ENCODE results near the gene SIRT6.

SIRT6 gene

DNA sequence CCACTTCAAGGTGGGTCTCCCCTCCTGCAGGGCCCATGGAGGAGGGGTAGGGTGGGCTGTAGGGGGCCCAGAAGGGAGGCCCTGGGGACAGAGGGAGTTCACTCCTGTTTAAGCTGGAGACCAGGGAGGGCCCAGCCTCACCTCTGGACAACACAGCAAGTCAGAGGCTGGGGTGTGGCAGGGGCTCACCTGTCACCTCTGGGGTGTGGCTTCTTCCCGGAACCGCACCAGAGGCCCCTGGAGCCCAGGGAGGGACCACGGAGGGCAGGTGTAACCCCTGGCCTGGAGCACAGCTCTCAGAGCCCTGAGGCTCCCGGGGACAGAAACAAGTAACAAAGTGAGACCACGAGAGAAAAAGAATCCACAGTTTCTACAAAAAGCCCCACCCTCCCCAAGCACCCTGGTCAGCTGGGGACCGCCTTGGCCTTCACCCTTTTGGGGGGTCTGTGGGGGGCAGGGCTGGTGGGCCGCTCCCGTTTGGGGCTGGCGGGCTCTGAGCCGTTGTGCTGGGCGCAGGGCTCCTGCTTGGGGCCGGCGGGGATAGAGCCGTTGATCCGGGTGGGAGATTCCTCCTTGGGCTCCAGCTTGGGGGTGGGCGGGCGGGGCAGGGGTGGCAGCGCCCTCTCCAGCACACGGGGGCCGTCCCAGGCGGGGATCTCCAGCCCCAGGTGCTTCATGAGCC is 8.0 kb downstream of the SIRT6 start:
- ChIA-PET POLR2A (interaction anchor here (0.6 kb wide), 1 partner anchor 10 kb away, joined by 4 read pairs; no protein-coding TSS in a partner anchor), CTCF (no interaction called here)
- TF ChIP-seq WT1 (tag by site-specific recombination; IDR thresholded peaks at IDR 0.05) = no peak
- TF ChIP-seq MZF1 (tag by site-specific recombination; IDR thresholded peaks at IDR 0.05; ENCODE audit: borderline replicate concordance) = no peak
- TF ChIP-seq ZNF202 (tag by site-specific recombination; IDR thresholded peaks at IDR 0.05; ENCODE audit: borderline replicate concordance) = no peak
- TF ChIP-seq ZNF121 (tag by site-specific recombination; IDR thresholded peaks at IDR 0.05) = no peak
- peak; percentile 69; the same call in 1 of the 2 replicates for TF ChIP-seq KLF1 (tag by site-specific recombination; IDR thresholded peaks at IDR 0.05)
- TF ChIP-seq, protein P1, sequence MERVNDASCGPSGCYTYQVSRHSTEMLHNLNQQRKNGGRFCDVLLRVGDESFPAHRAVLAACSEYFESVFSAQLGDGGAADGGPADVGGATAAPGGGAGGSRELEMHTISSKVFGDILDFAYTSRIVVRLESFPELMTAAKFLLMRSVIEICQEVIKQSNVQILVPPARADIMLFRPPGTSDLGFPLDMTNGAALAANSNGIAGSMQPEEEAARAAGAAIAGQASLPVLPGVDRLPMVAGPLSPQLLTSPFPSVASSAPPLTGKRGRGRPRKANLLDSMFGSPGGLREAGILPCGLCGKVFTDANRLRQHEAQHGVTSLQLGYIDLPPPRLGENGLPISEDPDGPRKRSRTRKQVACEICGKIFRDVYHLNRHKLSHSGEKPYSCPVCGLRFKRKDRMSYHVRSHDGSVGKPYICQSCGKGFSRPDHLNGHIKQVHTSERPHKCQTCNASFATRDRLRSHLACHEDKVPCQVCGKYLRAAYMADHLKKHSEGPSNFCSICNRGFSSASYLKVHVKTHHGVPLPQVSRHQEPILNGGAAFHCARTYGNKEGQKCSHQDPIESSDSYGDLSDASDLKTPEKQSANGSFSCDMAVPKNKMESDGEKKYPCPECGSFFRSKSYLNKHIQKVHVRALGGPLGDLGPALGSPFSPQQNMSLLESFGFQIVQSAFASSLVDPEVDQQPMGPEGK (tag by site-specific recombination; IDR thresholded peaks at IDR 0.05) = no peak
- Histone ChIP-seq H3K4me1 (ENCODE audit: control insufficient read depth, insufficient read depth, low read length) (no peaks in the 10 kb centered on the region), H3K9me3 (ENCODE audit: control insufficient read depth, insufficient read depth, low read depth, low read length) (no peaks in the 10 kb centered on the region), H3K36me3 (ENCODE audit: control insufficient read depth in 2 of 2, insufficient read depth in 1 of 2, low read length in 2 of 2) (peaks cover 0 to 22% of the 10 kb centered on the region in 2 experiments; a peak in 2 of 3 replicates), H3K27ac (ENCODE audit: extremely low read depth, low read depth, low read length) (no peak overlapping the region), H3K4me3 (ENCODE audit: low read depth, low read length) (no peak overlapping the region)

DNA sequence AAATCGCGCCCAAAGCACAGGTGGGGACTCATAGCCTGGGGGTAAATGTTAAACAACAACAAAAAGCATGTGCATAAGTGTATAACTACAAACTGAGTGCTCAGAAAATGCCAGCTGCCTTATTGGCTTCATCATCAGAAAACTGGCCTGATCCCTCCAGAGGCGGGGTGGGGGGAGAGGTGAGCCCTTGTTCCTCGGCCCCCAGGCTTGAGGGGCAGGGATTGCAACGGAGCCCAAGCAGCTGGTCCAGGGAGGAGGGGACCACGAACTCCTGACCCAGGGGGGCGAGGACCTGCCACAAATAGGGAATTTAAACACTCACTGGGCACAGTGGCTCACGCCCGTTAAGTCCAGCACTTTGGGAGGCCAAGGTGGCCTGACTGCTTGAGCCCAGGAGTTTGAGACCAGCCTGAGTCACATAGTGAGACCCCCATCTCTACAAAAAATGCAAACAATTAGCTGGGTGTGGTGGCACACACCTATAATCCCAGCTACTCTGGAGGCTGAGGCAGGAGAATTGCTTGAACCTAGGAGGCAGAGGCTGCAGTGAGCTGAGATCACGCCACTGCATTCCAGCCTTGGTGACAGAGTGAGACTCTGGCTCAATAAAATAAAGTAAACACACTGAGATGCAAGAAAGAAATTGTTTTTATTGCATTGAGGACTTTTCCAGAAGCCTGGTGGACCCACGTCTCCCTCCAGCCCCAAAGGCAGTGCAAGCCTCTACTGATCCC is 8.7 kb downstream of the SIRT6 start:
- CTCF ChIA-PET = interaction anchor here (0.7 kb wide), 1 partner anchor 12 kb away, joined by 3 read pairs; no protein-coding TSS in a partner anchor
- POLR2A ChIA-PET = no interaction called here
- H3K27ac ChIP-seq (ENCODE audit: extremely low read depth, low read depth, low read length) = no peak overlapping the region
- H3K36me3 ChIP-seq (ENCODE audit: control insufficient read depth in 2 of 2, insufficient read depth in 1 of 2, low read length in 2 of 2) = peaks cover 0 to 15% of the 10 kb centered on the region in 2 experiments; a peak in 2 of 3 replicates
- H3K9me3 ChIP-seq (ENCODE audit: control insufficient read depth, insufficient read depth, low read depth, low read length) = no peaks in the 10 kb centered on the region
- no peaks in the 10 kb centered on the region for H3K4me1 ChIP-seq (ENCODE audit: control insufficient read depth, insufficient read depth, low read length)
- H3K4me3 ChIP-seq (ENCODE audit: low read depth, low read length) = no peak overlapping the region
- TF ChIP-seq GLIS1 (tag by site-specific recombination; IDR thresholded peaks at IDR 0.05) (no peak), ZNF549 (tag by site-specific recombination; IDR thresholded peaks at IDR 0.05) (no peak), ZBTB8A (tag by site-specific recombination; IDR thresholded peaks at IDR 0.05) (no peak), ZNF623 (tag by site-specific recombination; IDR thresholded peaks at IDR 0.05) (no peak), BCL11A (tag by site-specific recombination; IDR thresholded peaks at IDR 0.05; ENCODE audit: low read depth) (no peak), HOXA7 (CRISPR knock-in tag; IDR thresholded peaks at IDR 0.05; ENCODE audit: borderline replicate concordance) (no peak), YY2 (tag by site-specific recombination; IDR thresholded peaks at IDR 0.05) (no peak), ZNF391 (tag by site-specific recombination; IDR thresholded peaks at IDR 0.05; ENCODE audit: borderline replicate concordance, low read depth) (no peak), KLF1 (tag by site-specific recombination; IDR thresholded peaks at IDR 0.05) (no peak), ZNF221 (tag by site-specific recombination; IDR thresholded peaks at IDR 0.05; ENCODE audit: borderline replicate concordance) (no peak), HOXD13 (CRISPR knock-in tag; IDR thresholded peaks at IDR 0.05; ENCODE audit: borderline replicate concordance) (no peak), ZNF585B (tag by site-specific recombination; IDR thresholded peaks at IDR 0.05) (no peak), ZNF76 (tag by site-specific recombination; IDR thresholded peaks at IDR 0.05; ENCODE audit: borderline replicate concordance, low read depth) (no peak)
- TF ChIP-seq, protein P2, sequence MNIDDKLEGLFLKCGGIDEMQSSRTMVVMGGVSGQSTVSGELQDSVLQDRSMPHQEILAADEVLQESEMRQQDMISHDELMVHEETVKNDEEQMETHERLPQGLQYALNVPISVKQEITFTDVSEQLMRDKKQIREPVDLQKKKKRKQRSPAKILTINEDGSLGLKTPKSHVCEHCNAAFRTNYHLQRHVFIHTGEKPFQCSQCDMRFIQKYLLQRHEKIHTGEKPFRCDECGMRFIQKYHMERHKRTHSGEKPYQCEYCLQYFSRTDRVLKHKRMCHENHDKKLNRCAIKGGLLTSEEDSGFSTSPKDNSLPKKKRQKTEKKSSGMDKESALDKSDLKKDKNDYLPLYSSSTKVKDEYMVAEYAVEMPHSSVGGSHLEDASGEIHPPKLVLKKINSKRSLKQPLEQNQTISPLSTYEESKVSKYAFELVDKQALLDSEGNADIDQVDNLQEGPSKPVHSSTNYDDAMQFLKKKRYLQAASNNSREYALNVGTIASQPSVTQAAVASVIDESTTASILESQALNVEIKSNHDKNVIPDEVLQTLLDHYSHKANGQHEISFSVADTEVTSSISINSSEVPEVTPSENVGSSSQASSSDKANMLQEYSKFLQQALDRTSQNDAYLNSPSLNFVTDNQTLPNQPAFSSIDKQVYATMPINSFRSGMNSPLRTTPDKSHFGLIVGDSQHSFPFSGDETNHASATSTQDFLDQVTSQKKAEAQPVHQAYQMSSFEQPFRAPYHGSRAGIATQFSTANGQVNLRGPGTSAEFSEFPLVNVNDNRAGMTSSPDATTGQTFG (tag by site-specific recombination; IDR thresholded peaks at IDR 0.05; ENCODE audit: borderline replicate concordance) = no peak
- TF ChIP-seq, protein P3, sequence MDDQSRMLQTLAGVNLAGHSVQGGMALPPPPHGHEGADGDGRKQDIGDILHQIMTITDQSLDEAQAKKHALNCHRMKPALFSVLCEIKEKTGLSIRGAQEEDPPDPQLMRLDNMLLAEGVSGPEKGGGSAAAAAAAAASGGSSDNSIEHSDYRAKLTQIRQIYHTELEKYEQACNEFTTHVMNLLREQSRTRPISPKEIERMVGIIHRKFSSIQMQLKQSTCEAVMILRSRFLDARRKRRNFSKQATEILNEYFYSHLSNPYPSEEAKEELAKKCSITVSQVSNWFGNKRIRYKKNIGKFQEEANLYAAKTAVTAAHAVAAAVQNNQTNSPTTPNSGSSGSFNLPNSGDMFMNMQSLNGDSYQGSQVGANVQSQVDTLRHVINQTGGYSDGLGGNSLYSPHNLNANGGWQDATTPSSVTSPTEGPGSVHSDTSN (CRISPR knock-in tag; IDR thresholded peaks at IDR 0.05) = no peak
- TF ChIP-seq, protein P4, sequence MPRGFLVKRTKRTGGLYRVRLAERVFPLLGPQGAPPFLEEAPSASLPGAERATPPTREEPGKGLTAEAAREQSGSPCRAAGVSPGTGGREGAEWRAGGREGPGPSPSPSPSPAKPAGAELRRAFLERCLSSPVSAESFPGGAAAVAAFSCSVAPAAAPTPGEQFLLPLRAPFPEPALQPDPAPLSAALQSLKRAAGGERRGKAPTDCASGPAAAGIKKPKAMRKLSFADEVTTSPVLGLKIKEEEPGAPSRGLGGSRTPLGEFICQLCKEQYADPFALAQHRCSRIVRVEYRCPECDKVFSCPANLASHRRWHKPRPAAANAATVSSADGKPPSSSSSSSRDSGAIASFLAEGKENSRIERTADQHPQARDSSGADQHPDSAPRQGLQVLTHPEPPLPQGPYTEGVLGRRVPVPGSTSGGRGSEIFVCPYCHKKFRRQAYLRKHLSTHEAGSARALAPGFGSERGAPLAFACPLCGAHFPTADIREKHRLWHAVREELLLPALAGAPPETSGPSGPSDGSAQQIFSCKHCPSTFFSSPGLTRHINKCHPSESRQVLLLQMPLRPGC (tag by site-specific recombination; IDR thresholded peaks at IDR 0.05) = no peak

Data from HEK293 (cell line).